ENCODE data around the gene PLPP4. TPM values are rescaled to one million over a fixed set of nuclear protein-coding genes. Genes with fewer than 3 reads are reported as not detected.
A peak's percentile ranks its signal among the peaks of the same experiment; 100 is the strongest.

The PLPP4 gene
- total and polyA plus RNA-seq, 2 donors (not counting 3 experiments of a cell fraction or from before 2014, with no cell fraction given) = 15.5 to 36.4 TPM

DNA sequence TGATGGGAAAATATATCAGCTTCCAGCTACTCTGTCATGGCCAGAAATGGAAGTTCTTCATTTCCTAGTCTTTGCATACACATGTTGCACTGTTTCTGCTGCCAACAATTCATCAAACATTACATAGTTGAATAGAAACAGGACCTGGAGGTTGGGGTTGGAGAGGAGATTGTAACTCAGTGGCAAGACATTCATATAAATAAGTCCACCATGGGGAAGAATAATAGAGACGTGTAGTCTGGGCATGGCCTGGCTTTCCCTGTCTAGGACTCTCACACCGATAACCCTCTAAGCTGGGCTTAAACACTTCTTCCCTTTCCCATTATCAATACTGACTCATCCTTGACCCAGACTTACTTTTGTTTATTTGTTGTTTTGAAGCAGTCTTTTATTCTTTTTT is 155.7 kb downstream of the PLPP4 start:
- Histone ChIP-seq H3K4me1 (ENCODE audit: control insufficient read depth, extremely low read depth, insufficient read depth, low read length) (peaks cover 44% of the 10 kb centered on the region), H4K20me1 (replicated peaks; ENCODE audit: control insufficient read depth, extremely low read depth, insufficient read depth, low read length) (no peaks in the 10 kb centered on the region), H3K79me2 (ENCODE audit: control insufficient read depth, insufficient read depth, low read length) (no peaks in the 10 kb centered on the region), H3K36me3 (ENCODE audit: control insufficient read depth in 2 of 2, extremely low read depth in 1 of 2, insufficient read depth in 2 of 2, low read length in 2 of 2) (no peaks in the 10 kb centered on the region), H3K4me2 (ENCODE audit: insufficient read depth, low read length) (peak overlapping the region; percentile 40), H3K4me3 (replicated peaks in 1 of 3; ENCODE audit: insufficient read depth in 1 of 3, low read depth in 1 of 3, low read length in 3 of 3) (no peak overlapping the region), H3K9me3 (replicated peaks; ENCODE audit: control insufficient read depth, insufficient read depth, low read length) (peaks cover 2% of the 10 kb centered on the region), H3K27me3 (ENCODE audit: control insufficient read depth in 2 of 2, insufficient read depth in 2 of 2, low read length in 2 of 2) (no peaks in the 10 kb centered on the region), H3K27ac (ENCODE audit: insufficient read depth, low read depth, low read length) (peak overlapping the region; percentile 92), H3K9ac (replicated peaks; ENCODE audit: extremely low read depth, insufficient read depth, low read length) (peak overlapping the region; percentile 53), H2AFZ (ENCODE audit: low read depth, low read length) (no peak overlapping the region), H3K9me1 (replicated peaks; ENCODE audit: control insufficient read depth, extremely low read depth, insufficient read depth, low read length) (no peaks in the 10 kb centered on the region)
- TF ChIP-seq, protein P1, sequence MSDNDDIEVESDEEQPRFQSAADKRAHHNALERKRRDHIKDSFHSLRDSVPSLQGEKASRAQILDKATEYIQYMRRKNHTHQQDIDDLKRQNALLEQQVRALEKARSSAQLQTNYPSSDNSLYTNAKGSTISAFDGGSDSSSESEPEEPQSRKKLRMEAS (IDR thresholded peaks at IDR 0.05; ENCODE audit: insufficient read depth, insufficient read length) = no peak
- TF ChIP-seq POLR2AphosphoS5 (IDR thresholded peaks at IDR 0.05; ENCODE audit: insufficient read depth, low read depth, low read length) (peak; percentile 39), FOS (IDR thresholded peaks at IDR 0.05; ENCODE audit: borderline replicate concordance, insufficient read depth, low read length) (peak; percentile 83), POLR2A (IDR thresholded peaks at IDR 0.05; ENCODE audit: low read depth, low read length) (no peak), EZH2 (IDR thresholded peaks at IDR 0.05; ENCODE audit: borderline replicate concordance, low read depth, low read length, severe bottlenecking) (no peak)
- CTCF ChIA-PET = interaction anchor here (0.9 to 3.0 kb wide), 5 partner anchors 19 to 189 kb away, joined by 3 to 15 read pairs (median 4); no protein-coding TSS in a partner anchor
- intact Hi-C loops (cut with micrococcal nuclease) = loop anchor here (1.0 to 5.0 kb wide), 5 partner anchors 24 to 151 kb away; no protein-coding TSS in a partner anchor
- POLR2A ChIA-PET = no interaction called here
- DNase-seq (ENCODE audit: low read depth, low spot score) (peak; percentile 80), FAIRE-seq (no peak)
- TSS peak; percentile 89 for BruUV-seq (replicated peaks)
- dilution Hi-C loops (cut with MboI; ENCODE audit: extremely low pct_ligation_motif_present, low sequenced_read_pairs) = no loop called here

DNA sequence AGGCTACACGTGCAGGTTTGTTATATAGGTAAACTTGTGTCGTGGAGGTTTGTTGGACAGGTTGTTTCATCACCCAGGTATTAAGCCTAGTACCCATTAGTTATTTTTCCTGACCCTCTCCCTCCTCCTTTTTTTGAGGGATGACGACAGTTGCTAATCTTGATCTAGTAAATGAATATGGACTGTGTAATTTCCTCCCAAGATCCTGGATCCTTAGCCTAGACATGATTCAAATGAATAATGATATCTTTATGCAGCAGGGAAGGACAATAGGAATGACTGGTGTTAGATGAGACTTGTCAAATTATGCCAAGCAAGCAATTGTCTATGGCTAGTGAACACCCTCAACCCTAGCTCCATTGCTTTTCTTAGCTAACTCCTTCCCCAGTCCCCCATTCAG is 156.2 kb downstream of the PLPP4 start:
- TF ChIP-seq FOS (IDR thresholded peaks at IDR 0.05; ENCODE audit: borderline replicate concordance, insufficient read depth, low read length) (peak; percentile 61), MYC (IDR thresholded peaks at IDR 0.05; ENCODE audit: low read depth, low read length) (no peak), POLR2AphosphoS5 (IDR thresholded peaks at IDR 0.05; ENCODE audit: insufficient read depth, low read depth, low read length) (no peak), JUN (IDR thresholded peaks at IDR 0.05; ENCODE audit: borderline replicate concordance, insufficient read depth, insufficient read length, low read depth) (peak; percentile 74), GATA2 (IDR thresholded peaks at IDR 0.05; ENCODE audit: insufficient read depth, insufficient read length, low read depth, low read length) (peak; percentile 95), EZH2 (IDR thresholded peaks at IDR 0.05; ENCODE audit: borderline replicate concordance, low read depth, low read length, severe bottlenecking) (no peak), POLR2A (IDR thresholded peaks at IDR 0.05; ENCODE audit: low read depth, low read length) (no peak)
- TF ChIP-seq, protein P1 (IDR thresholded peaks at IDR 0.05; ENCODE audit: insufficient read depth, insufficient read length) = no peak
- TF ChIP-seq, protein P2, sequence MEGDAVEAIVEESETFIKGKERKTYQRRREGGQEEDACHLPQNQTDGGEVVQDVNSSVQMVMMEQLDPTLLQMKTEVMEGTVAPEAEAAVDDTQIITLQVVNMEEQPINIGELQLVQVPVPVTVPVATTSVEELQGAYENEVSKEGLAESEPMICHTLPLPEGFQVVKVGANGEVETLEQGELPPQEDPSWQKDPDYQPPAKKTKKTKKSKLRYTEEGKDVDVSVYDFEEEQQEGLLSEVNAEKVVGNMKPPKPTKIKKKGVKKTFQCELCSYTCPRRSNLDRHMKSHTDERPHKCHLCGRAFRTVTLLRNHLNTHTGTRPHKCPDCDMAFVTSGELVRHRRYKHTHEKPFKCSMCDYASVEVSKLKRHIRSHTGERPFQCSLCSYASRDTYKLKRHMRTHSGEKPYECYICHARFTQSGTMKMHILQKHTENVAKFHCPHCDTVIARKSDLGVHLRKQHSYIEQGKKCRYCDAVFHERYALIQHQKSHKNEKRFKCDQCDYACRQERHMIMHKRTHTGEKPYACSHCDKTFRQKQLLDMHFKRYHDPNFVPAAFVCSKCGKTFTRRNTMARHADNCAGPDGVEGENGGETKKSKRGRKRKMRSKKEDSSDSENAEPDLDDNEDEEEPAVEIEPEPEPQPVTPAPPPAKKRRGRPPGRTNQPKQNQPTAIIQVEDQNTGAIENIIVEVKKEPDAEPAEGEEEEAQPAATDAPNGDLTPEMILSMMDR (IDR thresholded peaks at IDR 0.05; ENCODE audit: extremely low read depth in 1 of 2, insufficient read depth in 1 of 2, low read depth in 1 of 2, low read length in 2 of 2) = no peak
- H3K4me2 ChIP-seq (ENCODE audit: insufficient read depth, low read length) = peak overlapping the region; percentile 40
- peak; percentile 84 for DNase-seq (ENCODE audit: low read depth, low spot score)
- peaks cover 40% of the 10 kb centered on the region for H3K4me1 ChIP-seq (ENCODE audit: control insufficient read depth, extremely low read depth, insufficient read depth, low read length)
- H4K20me1 ChIP-seq (replicated peaks; ENCODE audit: control insufficient read depth, extremely low read depth, insufficient read depth, low read length) = no peaks in the 10 kb centered on the region
- no TSS peak for BruUV-seq (replicated peaks)
- dilution Hi-C loops (cut with MboI; ENCODE audit: extremely low pct_ligation_motif_present, low sequenced_read_pairs) (no loop called here), intact Hi-C loops (cut with micrococcal nuclease) (loop anchor here (1.0 to 5.0 kb wide), 5 partner anchors 23 to 152 kb away; no protein-coding TSS in a partner anchor)
- H3K9me3 ChIP-seq (replicated peaks; ENCODE audit: control insufficient read depth, insufficient read depth, low read length) = peaks cover 2% of the 10 kb centered on the region
- H3K4me3 ChIP-seq (replicated peaks in 1 of 3; ENCODE audit: insufficient read depth in 1 of 3, low read depth in 1 of 3, low read length in 3 of 3) = no peak overlapping the region
- H3K36me3 ChIP-seq (ENCODE audit: control insufficient read depth in 2 of 2, extremely low read depth in 1 of 2, insufficient read depth in 2 of 2, low read length in 2 of 2) = no peaks in the 10 kb centered on the region
- CTCF ChIA-PET = interaction anchor here (1.0 to 3.0 kb wide), 6 partner anchors 13 to 189 kb away, joined by 3 to 15 read pairs (median 4); no protein-coding TSS in a partner anchor
- H2AFZ ChIP-seq (ENCODE audit: low read depth, low read length) = no peak overlapping the region
- H3K27me3 ChIP-seq (ENCODE audit: control insufficient read depth in 2 of 2, insufficient read depth in 2 of 2, low read length in 2 of 2) = no peaks in the 10 kb centered on the region
- H3K79me2 ChIP-seq (ENCODE audit: control insufficient read depth, insufficient read depth, low read length) = no peaks in the 10 kb centered on the region
- peak overlapping the region; percentile 92 for H3K27ac ChIP-seq (ENCODE audit: insufficient read depth, low read depth, low read length)
- POLR2A ChIA-PET = no interaction called here
- H3K9ac ChIP-seq (replicated peaks; ENCODE audit: extremely low read depth, insufficient read depth, low read length) = peak overlapping the region; percentile 53
- no peaks in the 10 kb centered on the region for H3K9me1 ChIP-seq (replicated peaks; ENCODE audit: control insufficient read depth, extremely low read depth, insufficient read depth, low read length)
- FAIRE-seq = peak; percentile 88
